Measurements from ENCODE around the gene MYO18B.

Gene MYO18B

DNA sequence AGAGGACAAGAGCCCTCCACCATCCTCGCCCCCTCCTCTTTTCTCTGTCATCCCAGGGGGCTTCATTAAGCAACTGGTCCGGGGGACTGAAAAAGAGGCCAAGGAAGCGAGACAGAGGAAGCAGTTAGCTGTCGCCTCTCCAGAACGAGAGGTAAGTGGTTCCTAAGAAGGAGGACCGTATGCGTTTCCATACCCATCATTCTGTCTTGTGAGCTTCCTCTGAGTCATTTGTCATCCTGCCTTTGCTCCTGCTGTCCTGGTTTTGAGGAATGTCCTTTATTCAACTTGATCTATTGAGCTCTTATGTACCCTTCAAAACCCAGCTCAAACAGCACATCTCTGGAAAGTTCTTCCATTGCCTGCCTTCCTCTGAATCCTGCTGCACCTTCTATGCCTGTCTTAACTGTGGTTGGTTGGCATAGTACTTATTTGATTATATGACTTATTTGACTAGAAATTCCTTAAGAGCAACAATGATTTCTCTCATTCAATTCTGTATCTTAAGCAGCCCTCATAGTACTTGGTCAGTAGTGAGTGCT, 21.3 kb downstream of the MYO18B start:
- DNase-seq: no peak
- intact Hi-C loops (cut with DNase I): no loop called here

- intact Hi-C loops (cut with DNase I): no loop called here
- DNase-seq: no peak
These were observed 22.5 kb downstream of the MYO18B start for GRCh38 chr22:25764270-25765015.

GRCh38 chr22:25765016-25765367, 23.0 kb downstream of the MYO18B start:
- intact Hi-C loops (cut with DNase I): no loop called here
- no peak for DNase-seq

DNA sequence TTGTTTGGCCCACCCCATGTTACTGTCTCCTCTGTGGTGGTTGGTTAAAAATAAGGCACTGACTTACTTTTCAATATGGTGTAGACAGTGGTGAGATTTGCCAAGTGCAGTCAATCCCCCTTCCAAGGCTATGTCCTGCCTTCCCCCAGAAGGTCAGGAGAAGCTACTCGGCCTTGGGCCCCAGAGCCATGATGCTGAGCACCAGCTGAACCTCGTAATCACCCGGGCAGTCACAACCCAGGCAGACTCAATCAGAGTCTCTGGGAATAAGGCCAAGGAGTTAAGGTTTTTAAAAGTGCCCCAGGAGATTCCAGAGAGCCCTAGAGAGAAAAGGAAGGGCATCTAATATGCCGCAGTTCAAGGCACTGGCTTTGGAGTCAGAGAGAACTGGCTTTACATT, 23.8 kb downstream of the MYO18B start:
- no peak for DNase-seq
- intact Hi-C loops (cut with DNase I): no loop called here

DNA sequence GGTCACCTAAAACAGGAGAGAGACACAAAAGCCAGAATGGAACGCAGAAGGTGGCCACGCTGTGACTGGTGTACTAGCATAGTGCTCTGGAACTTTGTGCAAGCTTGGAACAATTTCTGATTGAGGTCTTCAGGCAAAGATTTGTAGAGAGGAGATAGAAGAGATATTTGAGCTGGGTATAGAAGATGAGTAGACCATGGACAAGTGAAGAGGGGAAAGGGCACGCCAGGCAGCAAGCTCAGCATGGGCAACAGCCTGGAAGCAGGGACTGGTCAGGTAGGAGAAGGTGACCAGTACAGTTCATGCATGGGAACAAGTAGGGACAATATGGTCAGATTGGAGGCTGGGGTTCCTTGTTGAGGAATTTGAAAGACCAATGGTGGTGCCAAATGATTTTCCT, 24.4 kb downstream of the MYO18B start:
- intact Hi-C loops (cut with DNase I): no loop called here
- DNase-seq: no peak

- intact Hi-C loops (cut with DNase I): loop anchor here (5.0 to 10.0 kb wide), 2 partner anchors 308 to 564 kb away; no protein-coding TSS in a partner anchor
- DNase-seq: no peak
These were observed 28.3 kb downstream of the MYO18B start for GRCh38 chr22:25770333-25770732.

GRCh38 chr22:25772288-25772687, 30.3 kb downstream of the MYO18B start:
- intact Hi-C loops (cut with DNase I): loop anchor here (5.0 to 10.0 kb wide), 2 partner anchors 310 to 563 kb away; no protein-coding TSS in a partner anchor
- no peak for DNase-seq

GRCh38 chr22:25774575-25775026, 32.6 kb downstream of the MYO18B start:
- intact Hi-C loops (cut with DNase I): loop anchor here (5.0 to 10.0 kb wide), 2 partner anchors 312 to 560 kb away; no protein-coding TSS in a partner anchor
- DNase-seq: peak in 35 of 42 donors; percentile 6 to 64 (median 33)

GRCh38 chr22:25775531-25775930, 33.5 kb downstream of the MYO18B start:
- DNase-seq: no peak
- intact Hi-C loops (cut with DNase I): loop anchor here (10.0 kb wide), 1 partner anchor 559 kb away; no protein-coding TSS in a partner anchor

- intact Hi-C loops (cut with DNase I): loop anchor here (10.0 kb wide), 1 partner anchor 557 kb away; no protein-coding TSS in a partner anchor
- DNase-seq: no peak
These were observed 35.4 kb downstream of the MYO18B start for GRCh38 chr22:25777411-25777810.

- DNase-seq: peak in 14 of 42 donors; percentile 8 to 61 (median 26)
- intact Hi-C loops (cut with DNase I): loop anchor here (10.0 kb wide), 1 partner anchor 557 kb away; no protein-coding TSS in a partner anchor
These were observed 35.9 kb downstream of the MYO18B start for GRCh38 chr22:25777870-25778269.

DNA sequence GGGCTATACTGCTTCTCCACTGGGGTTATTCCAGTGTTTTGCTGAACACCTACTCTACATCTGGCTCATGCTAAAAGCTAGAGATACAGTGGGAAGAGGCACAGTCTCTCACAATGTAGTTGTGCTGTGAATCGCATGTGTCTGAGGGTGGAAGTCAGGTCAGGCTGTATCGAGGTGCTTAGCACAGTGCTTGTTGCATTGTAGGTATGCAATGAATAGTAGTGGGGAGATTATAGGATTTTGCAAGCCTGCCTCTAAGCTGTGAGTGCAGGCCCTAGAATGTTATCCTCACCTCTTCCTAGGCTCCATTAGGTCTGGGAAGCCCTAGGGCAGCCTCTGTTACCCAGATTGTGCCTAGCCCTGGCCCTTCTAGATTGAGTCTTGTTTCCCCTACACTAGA, 37.4 kb downstream of the MYO18B start:
- intact Hi-C loops (cut with DNase I): loop anchor here (10.0 kb wide), 1 partner anchor 555 kb away; no protein-coding TSS in a partner anchor
- DNase-seq: no peak

DNA sequence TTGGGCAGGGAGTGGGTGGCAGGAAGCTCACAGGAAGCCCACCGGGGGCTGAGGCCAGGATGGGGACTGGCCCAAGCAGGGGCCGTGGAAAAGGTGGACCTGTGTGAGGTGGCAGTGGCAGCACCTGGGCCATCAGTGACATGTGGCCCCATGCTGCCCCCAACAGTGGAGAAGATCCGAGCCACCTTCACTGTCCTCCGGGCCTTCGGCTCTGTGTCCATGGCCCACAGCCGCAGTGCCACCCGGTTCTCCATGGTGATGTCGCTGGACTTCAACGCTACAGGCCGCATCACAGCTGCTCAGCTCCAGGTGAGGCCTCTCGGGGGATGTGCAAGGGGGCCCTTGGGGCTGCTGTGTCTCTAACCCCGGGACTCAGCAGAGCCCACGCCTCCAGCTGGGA, 37.9 kb downstream of the MYO18B start:
- DNase-seq: no peak
- intact Hi-C loops (cut with DNase I): loop anchor here (10.0 kb wide), 1 partner anchor 555 kb away; no protein-coding TSS in a partner anchor

DNA sequence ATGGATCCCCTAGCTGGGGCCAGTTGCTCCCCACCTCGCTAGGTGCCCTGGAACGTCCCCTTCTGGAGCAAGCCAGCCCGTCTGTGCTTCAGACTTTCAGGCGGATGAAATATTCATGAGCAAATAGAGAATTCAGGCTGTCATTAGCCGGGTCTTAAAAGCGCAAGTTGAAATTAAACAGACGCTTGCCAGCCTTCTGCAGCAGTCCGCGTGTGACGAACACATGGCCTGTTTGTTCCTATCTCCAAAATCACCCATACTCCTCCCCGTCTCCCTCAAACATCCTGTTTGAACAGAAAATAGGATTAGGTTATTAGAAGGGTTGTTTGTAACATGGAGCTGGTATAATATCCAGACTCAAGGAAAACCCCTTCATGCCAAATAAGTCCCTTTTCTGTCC, 38.7 kb downstream of the MYO18B start:
- DNase-seq: no peak
- intact Hi-C loops (cut with DNase I): no loop called here

DNA sequence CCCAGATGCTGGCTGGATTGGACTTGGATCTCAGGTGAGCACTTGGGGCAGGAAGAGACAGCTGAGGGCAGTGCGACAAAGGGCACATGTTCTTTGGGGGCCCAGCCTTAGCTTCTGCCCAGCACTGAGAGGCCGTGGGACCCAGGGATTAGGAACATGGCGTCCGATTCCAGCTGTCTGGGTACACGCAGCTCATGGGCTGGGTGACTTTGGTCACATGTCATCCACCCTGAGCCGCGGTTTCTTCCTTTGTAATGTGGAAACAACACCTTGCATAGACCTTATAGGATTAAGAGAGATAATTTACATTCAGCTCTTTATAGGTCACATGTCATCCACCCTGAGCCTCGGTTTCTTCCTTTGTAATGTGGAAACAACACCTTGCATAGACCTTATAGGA, 39.8 kb downstream of the MYO18B start:
- DNase-seq: no peak

GRCh38 chr22:25782831-25783230, 40.8 kb downstream of the MYO18B start:
- intact Hi-C loops (cut with DNase I): no loop called here
- DNase-seq: no peak

More for the DNA sequence above, 39.8 kb downstream of the MYO18B start:
- intact Hi-C loops (cut with DNase I): no loop called here

GRCh38 chr22:25783856-25784255, 41.9 kb downstream of the MYO18B start:
- intact Hi-C loops (cut with DNase I): no loop called here
- DNase-seq: no peak

GRCh38 chr22:25786165-25786564, 44.2 kb downstream of the MYO18B start:
- intact Hi-C loops (cut with DNase I): no loop called here
- no peak for DNase-seq

DNA sequence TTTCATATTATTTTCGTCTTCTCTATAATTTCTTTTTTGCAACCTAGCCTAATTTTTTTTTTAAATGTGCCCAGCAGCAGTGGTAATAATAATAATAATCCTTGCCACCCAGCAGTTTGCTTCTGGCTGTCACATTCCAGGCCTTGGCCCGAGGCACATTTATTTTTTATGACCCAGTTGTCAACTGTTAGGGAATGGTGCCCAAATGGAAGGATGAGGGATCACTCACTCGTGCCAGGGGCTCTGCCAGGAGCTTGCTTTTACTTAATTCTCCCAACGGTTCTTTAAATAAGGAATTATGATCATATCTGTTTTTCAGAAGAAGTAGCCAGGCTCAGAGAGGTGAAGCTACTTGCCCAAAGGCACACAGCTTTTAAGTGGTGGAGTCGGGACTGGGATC, 49.6 kb downstream of the MYO18B start:
- no peak for DNase-seq
- intact Hi-C loops (cut with DNase I): no loop called here

GRCh38 chr22:25795478-25795877, 53.5 kb downstream of the MYO18B start:
- DNase-seq: no peak
- intact Hi-C loops (cut with DNase I): no loop called here
